HepG2 (cell line): ENCODE data around the gene ARHGAP21. TPM values are rescaled to one million over a fixed set of nuclear protein-coding genes. Genes with fewer than 3 reads are reported as not detected.

Source experiments
- ATAC-seq: fragments of 200-7000 bp; cut with Tn5 transposase; 3 replicates; pipeline ENCODE4 v1.9.1; 2020; ENCODE audit warnings: mild to moderate bottlenecking, moderate library complexity
- BruUV-seq: library from RNA; stranded (reverse); fragments of 400-500 nt; replicated peaks from 2 replicates; lab custom pipeline; 2021; lab: Mats Ljungman, UMichigan
- CTCF ChIA-PET: fragments of 300-600 bp; formaldehyde crosslinking; extraction: SDS; loops from one replicate; lab custom pipeline; 2021; ENCODE audit warnings: low total read pairs, inconsistent platforms, low intra/inter-chr PET ratio; lab: Yijun Ruan, JAX
- POLR2A ChIA-PET: fragments of 350-600 bp; sonication (Branson Sonifier 250); formaldehyde crosslinking; loops from one replicate; lab custom pipeline; 2020; ENCODE audit warnings: antibody characterized with exemption, inconsistent platforms; lab: Yijun Ruan, JAX
- DNase-seq: peaks from one replicate; pipeline ENCODE4 v3.0.0-alpha.2; 2015; ENCODE audit warnings: low spot score
- FAIRE-seq: peaks from 3 replicates; lab custom pipeline; 2011; peaks lifted over from hg19 to GRCh38; lab: Jason Lieb, UNC
- H2AFZ ChIP-seq: one replicate; pipeline ENCODE4 v1.6.1; 2011; ENCODE audit warnings: low read length, inconsistent platforms
- H3K27ac ChIP-seq: fragments of 300-600 bp; 3 replicates; pipeline ENCODE4 v1.8.0; 2011; ENCODE audit warnings: mixed run types, mild to moderate bottlenecking, mixed read lengths, low read length, inconsistent platforms; ENCODE audit not compliant: insufficient read depth; ENCODE audit errors: extremely low read length
- H3K27me3 ChIP-seq, 2 experiments: fragments of 200-600 bp in 1 of 2; 2 replicates in 1 of 2; 3 replicates in 1 of 2; pipeline versions ENCODE4 v1.6.0 to v1.8.0; 2011; ENCODE audit warnings: low read length in 2 of 2, mild to moderate bottlenecking in 2 of 2, moderate library complexity in 2 of 2, inconsistent platforms in 1 of 2; ENCODE audit not compliant: insufficient read depth in 2 of 2, control insufficient read depth in 1 of 2
- H3K36me3 ChIP-seq, 2 experiments: fragments of 200-600 bp in 1 of 2; replicated peaks in 1 of 2; 2 replicates in 1 of 2; 3 replicates in 1 of 2; pipeline versions ENCODE4 v1.5.1 to v1.8.0; 2011; ENCODE audit warnings: low read length in 2 of 2, inconsistent platforms in 1 of 2; ENCODE audit not compliant: insufficient read depth in 2 of 2, control insufficient read depth in 1 of 2
- H3K4me1 ChIP-seq: 2 replicates; pipeline ENCODE4 v1.5.1; 2012; ENCODE audit warnings: low read length, inconsistent platforms; ENCODE audit not compliant: insufficient read depth
- H3K4me2 ChIP-seq: 2 replicates; pipeline ENCODE4 v1.6.0; 2011; ENCODE audit warnings: low read depth, low read length, inconsistent platforms
- H3K4me3 ChIP-seq, 3 experiments: fragments of 200-600 bp in 1 of 3; sonication (generic), shearing (Covaris generic) in 1 of 3; replicated peaks in 1 of 3; 2 replicates each; pipeline ENCODE4 v1.5.1; 2011 to 2016; ENCODE audit warnings: low read length in 3 of 3, inconsistent platforms in 2 of 3, low read depth in 2 of 3, mild to moderate bottlenecking in 2 of 3, control low read depth in 1 of 3, mixed read lengths in 1 of 3; ENCODE audit not compliant: insufficient read depth in 1 of 3
- H3K79me2 ChIP-seq: one replicate; pipeline ENCODE4 v1.6.1; 2011; ENCODE audit warnings: low read length, inconsistent platforms; ENCODE audit not compliant: insufficient read depth
- H3K9ac ChIP-seq: 2 replicates; pipeline ENCODE4 v1.6.0; 2011; ENCODE audit warnings: mild to moderate bottlenecking, low read depth, low read length, inconsistent platforms; ENCODE audit not compliant: insufficient read depth
- H3K9me3 ChIP-seq: 2 replicates; pipeline ENCODE4 v1.5.1; 2012; ENCODE audit warnings: mild to moderate bottlenecking, low read length
- H4K20me1 ChIP-seq: 2 replicates; pipeline ENCODE4 v1.6.0; 2011; ENCODE audit warnings: inconsistent platforms, mild to moderate bottlenecking, low read length, moderate library complexity; ENCODE audit not compliant: insufficient read depth
- CCAR2 ChIP-seq: fragments of 200-400 bp; formaldehyde crosslinking; optimal IDR thresholded peaks from 2 replicates; pipeline ENCODE3; 2018; ENCODE audit warnings: low read depth, mild to moderate bottlenecking, low read length, moderate library complexity
- CENPT ChIP-seq: sonication (generic); formaldehyde crosslinking; IDR thresholded peaks from 2 replicates; pipeline ENCODE4 v1.8.0; 2022; ENCODE audit warnings: low read depth, mild to moderate bottlenecking, moderate library complexity, missing genetic modification reagents
- FIP1L1 ChIP-seq: fragments of 200-400 bp; formaldehyde crosslinking; IDR thresholded peaks from 2 replicates; pipeline ENCODE4 v1.6.1; 2018; ENCODE audit warnings: low read depth, mild to moderate bottlenecking, low read length, moderate library complexity, borderline replicate concordance; ENCODE audit not compliant: insufficient read depth
- HOXA5 ChIP-seq: sonication (generic); formaldehyde crosslinking; IDR thresholded peaks from 2 replicates; pipeline ENCODE4 v1.4.0; 2020; ENCODE audit warnings: missing genetic modification reagents
- JDP2 ChIP-seq: sonication (generic); formaldehyde crosslinking; IDR thresholded peaks from 2 replicates; pipeline ENCODE4 v1.8.1; 2022; ENCODE audit warnings: missing genetic modification reagents, borderline replicate concordance
- ZNF569 ChIP-seq: sonication (generic); formaldehyde crosslinking; IDR thresholded peaks from 2 replicates; pipeline ENCODE4 v1.5.0; 2020; ENCODE audit warnings: mild to moderate bottlenecking, missing genetic modification reagents, moderate library complexity, borderline replicate concordance
- ZNF850 ChIP-seq: sonication (generic); formaldehyde crosslinking; conservative IDR thresholded peaks from 2 replicates; pipeline ENCODE4 v1.9.0; 2021; ENCODE audit warnings: mild to moderate bottlenecking, missing genetic modification reagents
- WGBS: methylation state at CpG from one replicate; pipeline ENCODE4 v1.1.6; 2017; ENCODE audit warnings: low lambda C conversion rate; 5-methylcytosine and 5-hydroxymethylcytosine counted together
- in situ Hi-C: cut with HindIII; loops from 2 replicates; pipeline ENCODE4 v1.10.0; 2017; ENCODE audit warnings: low pct_unique_long_range_greater_than_20kb; ENCODE audit not compliant: extremely low pct_ligation_motif_present
- intact Hi-C: fragments of 100-400 bp; cut with micrococcal nuclease; formaldehyde crosslinking; loops from one replicate; pipeline ENCODE4 v1.10.0; 2022; ENCODE audit not compliant: unreplicated experiment
- polyA plus RNA-seq, 8 experiments: library from polyadenylated mRNA; depleted of rRNA in 3 of 8; stranded (reverse) in 7 of 8; unstranded in 1 of 8; fragments of >200 nt; fragmentation: Illumina TruSeq in 4 of 8; extraction: Trizol in 4 of 8; gene quantifications; 2 replicates each; pipeline versions ENCODE4 v1.2.1 to v1.2.3, GENCODE V29; 2011 to 2016; ENCODE audit warnings: low read depth in 4 of 8, missing spikeins in 1 of 8, mixed read lengths in 1 of 8; ENCODE audit not compliant: insufficient read depth in 1 of 8
- total RNA-seq, 5 experiments: library from RNA; depleted of rRNA; stranded (reverse); fragments of >200 nt; fragmentation: Illumina TruSeq; extraction: Trizol; gene quantifications; 2 replicates each; pipeline ENCODE4 v1.2.3, GENCODE V29; 2016; ENCODE audit warnings: low read depth in 1 of 5
- TF ChIP-seq, protein P1 (sequence below): IDR thresholded peaks from 2 replicates; pipeline ENCODE4 v1.4.0; 2020; ENCODE audit warnings: mild to moderate bottlenecking, missing genetic modification reagents

Gene ARHGAP21
- total and polyA plus RNA-seq, 2 of the 13 experiments (the other 11 are each of a cell fraction or from before 2014, with no cell fraction given), result 23.9 to 26.6 TPM

DNA sequence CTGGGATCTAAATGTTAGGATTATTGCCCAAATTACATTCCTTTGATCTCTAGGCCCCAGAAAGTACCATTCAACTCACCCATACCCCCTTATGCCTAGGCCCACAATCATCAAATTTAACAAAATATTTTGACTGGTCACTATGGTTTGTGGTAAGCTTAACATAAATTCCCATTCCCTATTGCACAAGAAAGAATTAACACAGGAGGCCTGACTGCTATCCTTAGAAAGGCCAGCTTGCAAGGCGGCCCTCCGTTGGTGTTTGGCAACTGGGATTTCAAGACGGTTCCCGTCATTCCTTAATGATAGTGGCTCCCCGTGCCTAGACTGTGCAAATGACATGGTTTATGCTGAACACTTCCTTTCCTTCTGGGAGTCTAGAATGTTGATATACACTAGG lies 29.6 kb downstream of the ARHGAP21 start (continued):
- TF ChIP-seq ZNF569 (CRISPR knock-in tag), result no peak
- TF ChIP-seq, protein P1, sequence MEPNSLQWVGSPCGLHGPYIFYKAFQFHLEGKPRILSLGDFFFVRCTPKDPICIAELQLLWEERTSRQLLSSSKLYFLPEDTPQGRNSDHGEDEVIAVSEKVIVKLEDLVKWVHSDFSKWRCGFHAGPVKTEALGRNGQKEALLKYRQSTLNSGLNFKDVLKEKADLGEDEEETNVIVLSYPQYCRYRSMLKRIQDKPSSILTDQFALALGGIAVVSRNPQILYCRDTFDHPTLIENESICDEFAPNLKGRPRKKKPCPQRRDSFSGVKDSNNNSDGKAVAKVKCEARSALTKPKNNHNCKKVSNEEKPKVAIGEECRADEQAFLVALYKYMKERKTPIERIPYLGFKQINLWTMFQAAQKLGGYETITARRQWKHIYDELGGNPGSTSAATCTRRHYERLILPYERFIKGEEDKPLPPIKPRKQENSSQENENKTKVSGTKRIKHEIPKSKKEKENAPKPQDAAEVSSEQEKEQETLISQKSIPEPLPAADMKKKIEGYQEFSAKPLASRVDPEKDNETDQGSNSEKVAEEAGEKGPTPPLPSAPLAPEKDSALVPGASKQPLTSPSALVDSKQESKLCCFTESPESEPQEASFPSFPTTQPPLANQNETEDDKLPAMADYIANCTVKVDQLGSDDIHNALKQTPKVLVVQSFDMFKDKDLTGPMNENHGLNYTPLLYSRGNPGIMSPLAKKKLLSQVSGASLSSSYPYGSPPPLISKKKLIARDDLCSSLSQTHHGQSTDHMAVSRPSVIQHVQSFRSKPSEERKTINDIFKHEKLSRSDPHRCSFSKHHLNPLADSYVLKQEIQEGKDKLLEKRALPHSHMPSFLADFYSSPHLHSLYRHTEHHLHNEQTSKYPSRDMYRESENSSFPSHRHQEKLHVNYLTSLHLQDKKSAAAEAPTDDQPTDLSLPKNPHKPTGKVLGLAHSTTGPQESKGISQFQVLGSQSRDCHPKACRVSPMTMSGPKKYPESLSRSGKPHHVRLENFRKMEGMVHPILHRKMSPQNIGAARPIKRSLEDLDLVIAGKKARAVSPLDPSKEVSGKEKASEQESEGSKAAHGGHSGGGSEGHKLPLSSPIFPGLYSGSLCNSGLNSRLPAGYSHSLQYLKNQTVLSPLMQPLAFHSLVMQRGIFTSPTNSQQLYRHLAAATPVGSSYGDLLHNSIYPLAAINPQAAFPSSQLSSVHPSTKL (CRISPR knock-in tag), result no peak

- no peaks in the 10 kb centered on the region; the same call in 1 of the 2 replicates for H4K20me1 ChIP-seq
- no peaks in the 10 kb centered on the region for H3K9me3 ChIP-seq
- H3K4me2 ChIP-seq, result no peak overlapping the region
- TF ChIP-seq CCAR2 (no peak), HOXA5 (CRISPR knock-in tag) (no peak), CENPT (no peak), JDP2 (no peak), ZNF850 (CRISPR knock-in tag) (no peak), FIP1L1 (no peak)
- in situ Hi-C loops, result no loop called here
- no TSS peak for BruUV-seq
- H2AFZ ChIP-seq, result no peak overlapping the region
- no peak overlapping the region for H3K27ac ChIP-seq
- ChIA-PET CTCF (no interaction called here), POLR2A (no interaction called here)
- H3K4me3 ChIP-seq, result no peak overlapping the region
- WGBS, result 95% methylated on average over 3 of the region's 4 CpGs
- DNase-seq (no peak), FAIRE-seq (no peak), ATAC-seq (no peak)
- intact Hi-C loops, result no loop called here
- H3K27me3 ChIP-seq, result no peaks in the 10 kb centered on the region
- H3K4me1 ChIP-seq, result peaks cover 8% of the 10 kb centered on the region; the same call in 1 of the 2 replicates
- no peak overlapping the region for H3K9ac ChIP-seq
- peaks cover 0 to 1% of the 10 kb centered on the region in 2 experiments; a peak in 3 of 5 replicates for H3K36me3 ChIP-seq
- peaks cover 22% of the 10 kb centered on the region for H3K79me2 ChIP-seq
These were observed 32.6 kb downstream of the ARHGAP21 start for GRCh38 chr10:24690961-24691512.
